Stimulated activated naive B cell treated with anti-CD40 and anti-IgM and Interleukin-4, amounts not matched to agents 10 μg/mL and 1 μg/mL and 100 μg/mL, for 72 hours (primary cell): ENCODE results near the gene KRT82.
A peak's percentile ranks its signal among the peaks of the same experiment; 100 is the strongest.
"Not testable (repeated sequence)": the region's sequence is repeated elsewhere in the genome, so short reads cannot be mapped to it uniquely, and the experiment has no call there.

Experiments
- ATAC-seq, 2 donors: fragments of 150-1000 bp; cut with Tn5 transposase; replicated peaks; 2 replicates each; pipeline ENCODE4 v1.10.0; 2021; ENCODE audit warnings: moderate library complexity in 1 of 2
- DNase-seq: peaks from one replicate; pipeline ENCODE4 v3.0.0; 2021
- H3K27ac Mint-ChIP-seq: one replicate; pipeline ENCODE4 v1.8.0; 2022; ENCODE audit warnings: mild to moderate bottlenecking, mixed read lengths
- H3K27me3 Mint-ChIP-seq, 2 donors: one replicate each; pipeline ENCODE4 v1.8.0; 2022; ENCODE audit warnings: mixed read lengths in 2 of 2
- H3K36me3 Mint-ChIP-seq, 2 donors: one replicate each; pipeline ENCODE4 v1.8.0; 2022; ENCODE audit warnings: mixed read lengths in 2 of 2, mild to moderate bottlenecking in 1 of 2
- H3K4me1 Mint-ChIP-seq, 2 donors: one replicate each; pipeline ENCODE4 v1.8.0; 2022; ENCODE audit warnings: mixed read lengths in 2 of 2, mild to moderate bottlenecking in 1 of 2
- H3K4me3 Mint-ChIP-seq, 2 donors: one replicate each; pipeline ENCODE4 v1.8.0; 2022; ENCODE audit warnings: mild to moderate bottlenecking in 2 of 2, mixed read lengths in 2 of 2, moderate library complexity in 1 of 2
- H3K9me3 Mint-ChIP-seq, 2 donors: one replicate each; pipeline ENCODE4 v1.8.0; 2022; ENCODE audit warnings: mixed read lengths in 2 of 2, mild to moderate bottlenecking in 1 of 2

KRT82 gene

DNA sequence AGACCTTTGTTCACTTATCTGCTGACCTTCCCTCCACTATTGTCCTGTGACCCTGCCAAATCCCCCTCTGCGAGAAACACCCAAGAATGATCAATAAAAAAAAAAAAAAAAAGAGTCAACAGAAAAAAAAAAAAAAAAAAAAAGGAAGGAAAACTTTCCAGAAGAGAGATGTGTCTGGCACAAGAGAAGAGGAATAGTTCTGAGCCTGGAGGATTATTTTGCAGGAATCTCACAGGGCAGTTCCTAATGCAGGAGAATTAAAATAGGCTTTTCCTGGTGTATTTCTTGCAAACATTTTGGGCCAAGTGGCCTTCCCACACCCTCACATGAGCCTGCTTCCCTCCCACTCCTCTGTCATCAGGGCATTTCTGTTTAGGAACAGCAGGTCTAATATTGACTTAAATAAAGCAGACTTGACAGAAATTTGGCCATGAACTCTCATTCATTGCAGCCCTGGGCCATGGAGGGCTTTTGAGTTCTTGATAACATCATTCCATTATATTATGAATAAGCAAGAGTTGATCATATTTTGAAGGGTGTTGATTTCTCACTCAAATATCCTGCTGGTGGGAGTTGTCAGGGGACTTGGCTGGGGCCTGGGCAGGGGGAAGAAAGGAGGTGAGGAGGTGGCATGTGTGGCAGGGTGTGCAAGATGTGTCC is 4.6 kb upstream of the KRT82 start:
- H3K36me3 Mint-ChIP-seq, DNase-seq, H3K9me3 Mint-ChIP-seq, H3K4me1 Mint-ChIP-seq, H3K4me3 Mint-ChIP-seq, ATAC-seq, H3K27ac Mint-ChIP-seq: not testable (repeated sequence)
- H3K27me3 Mint-ChIP-seq = peaks cover 9 to 17% of the 10 kb centered on the region in 2 donors

DNA sequence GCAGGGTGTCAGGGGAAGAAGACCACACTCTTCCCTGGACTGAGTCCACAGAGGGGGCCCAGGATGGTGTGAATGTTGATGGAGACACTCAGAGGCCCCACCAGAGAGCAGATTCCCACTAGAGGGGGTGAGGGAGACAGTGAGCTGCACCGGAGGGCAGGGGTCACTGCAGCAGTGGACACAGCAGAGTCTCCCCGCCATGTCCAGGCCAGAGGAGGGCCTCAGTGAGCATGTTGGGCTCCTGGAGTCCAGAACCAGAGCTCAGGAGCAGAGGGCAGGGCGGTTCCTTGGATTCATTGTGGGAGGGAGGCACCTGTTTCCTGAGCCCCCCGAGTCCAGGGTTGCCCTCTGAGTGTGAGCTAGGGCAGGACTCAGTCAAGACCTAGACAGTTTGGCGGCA is 1.8 kb upstream of the KRT82 start:
- Mint-ChIP-seq H3K27me3 (peaks cover 0 to 13% of the 10 kb centered on the region in 2 donors), H3K27ac (no peak overlapping the region), H3K36me3 (peaks cover 0 to 4% of the 10 kb centered on the region in 2 donors), H3K4me3 (no peak overlapping the region), H3K4me1 (peaks cover 0 to 2% of the 10 kb centered on the region in 2 donors), H3K9me3 (no peaks in the 10 kb centered on the region)
- DNase-seq (no peak), ATAC-seq (no peak)

DNA sequence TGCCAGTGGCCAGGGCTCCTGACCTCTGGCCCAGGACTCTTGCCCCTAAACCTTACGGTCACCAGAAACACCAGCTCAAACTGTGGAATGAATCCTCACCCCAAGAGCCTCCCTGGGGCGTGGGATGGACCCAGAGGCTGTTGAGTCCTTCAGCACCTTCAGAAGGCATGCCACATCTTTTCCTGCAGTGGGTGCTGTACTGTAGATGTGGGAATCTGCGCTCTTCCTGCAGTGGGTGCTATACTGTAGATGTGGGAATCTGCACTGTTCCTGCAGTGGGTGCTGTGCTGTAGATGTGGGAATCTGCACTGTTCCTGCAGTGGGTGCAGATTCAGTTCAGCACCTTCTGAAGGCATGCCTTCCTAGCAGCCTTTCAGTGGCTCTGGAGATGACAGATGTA is 1.2 kb downstream of the KRT82 start:
- ATAC-seq (no peak), DNase-seq (no peak)
- H3K27me3 Mint-ChIP-seq = peaks cover 10 to 19% of the 10 kb centered on the region in 2 donors
- peaks cover 0 to 2% of the 10 kb centered on the region in 2 donors for H3K4me1 Mint-ChIP-seq
- no peak overlapping the region for H3K27ac Mint-ChIP-seq
- H3K9me3 Mint-ChIP-seq = no peaks in the 10 kb centered on the region
- no peak overlapping the region for H3K4me3 Mint-ChIP-seq
- peaks cover 0 to 4% of the 10 kb centered on the region in 2 donors for H3K36me3 Mint-ChIP-seq

DNA sequence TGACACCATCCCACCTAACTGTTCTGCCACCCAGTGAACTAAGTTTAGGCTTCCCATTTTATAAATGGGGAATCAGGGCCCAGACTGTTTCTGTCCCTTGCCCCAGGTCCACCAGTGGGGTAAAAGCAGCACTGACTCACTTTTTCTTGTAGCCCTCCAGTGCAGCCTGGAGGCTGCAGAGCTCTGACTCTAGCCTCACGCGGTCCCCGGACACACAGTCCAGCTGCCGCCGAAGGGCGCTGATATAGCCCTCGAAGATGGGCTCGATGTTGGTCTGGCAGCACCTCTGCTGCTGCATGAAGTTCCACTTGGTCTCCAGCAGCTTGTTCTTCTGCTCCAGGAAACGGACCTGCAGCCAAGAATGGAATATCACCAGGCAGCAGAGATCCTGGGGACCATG is 2.6 kb downstream of the KRT82 start:
- DNase-seq (no peak), ATAC-seq (no peak)
- H3K27me3 Mint-ChIP-seq = peaks cover 17 to 21% of the 10 kb centered on the region in 2 donors
- H3K27ac Mint-ChIP-seq = no peak overlapping the region
- H3K36me3 Mint-ChIP-seq = peaks cover 0 to 2% of the 10 kb centered on the region in 2 donors
- H3K4me3 Mint-ChIP-seq = no peak overlapping the region
- peaks cover 0 to under 1% of the 10 kb centered on the region in 2 donors for H3K4me1 Mint-ChIP-seq
- H3K9me3 Mint-ChIP-seq = no peaks in the 10 kb centered on the region

DNA sequence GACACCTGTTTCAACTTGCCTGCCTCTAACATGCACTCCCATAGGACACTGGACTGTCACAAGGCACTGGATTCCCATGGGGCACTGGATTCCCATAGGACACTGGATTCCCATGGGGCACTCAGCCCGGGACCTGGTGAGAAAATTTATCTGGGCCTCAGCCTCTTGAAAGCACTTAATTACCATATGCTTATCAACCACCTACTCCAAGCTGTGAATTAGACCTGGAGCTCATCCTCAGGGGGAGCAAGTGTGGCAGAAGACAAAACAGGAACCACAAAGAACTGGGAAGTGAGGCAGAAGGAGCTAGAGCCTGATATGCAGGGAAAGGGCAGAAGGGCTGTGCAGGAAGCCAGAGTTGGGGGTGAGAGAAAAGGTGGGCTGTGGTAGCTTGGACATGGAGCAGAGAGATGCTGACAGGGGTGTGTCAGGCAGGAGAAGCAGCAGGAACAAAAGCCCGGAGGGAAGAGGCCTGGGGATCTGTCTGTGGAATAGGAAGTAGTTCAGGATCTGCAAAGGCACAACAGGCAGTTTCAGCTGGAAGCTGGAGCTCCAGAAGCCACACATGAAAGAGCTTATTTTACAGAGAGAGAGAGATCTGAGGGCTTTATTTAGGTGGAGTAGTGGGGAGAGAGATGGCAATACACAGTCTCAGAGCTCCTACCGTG is 3.1 kb downstream of the KRT82 start:
- H3K4me3 Mint-ChIP-seq = no peak overlapping the region
- no peaks in the 10 kb centered on the region for H3K4me1 Mint-ChIP-seq
- H3K36me3 Mint-ChIP-seq = no peaks in the 10 kb centered on the region
- DNase-seq (no peak), ATAC-seq (no peak)
- H3K9me3 Mint-ChIP-seq = no peaks in the 10 kb centered on the region
- no peak overlapping the region for H3K27ac Mint-ChIP-seq
- peaks cover 17 to 18% of the 10 kb centered on the region in 2 donors for H3K27me3 Mint-ChIP-seq

DNA sequence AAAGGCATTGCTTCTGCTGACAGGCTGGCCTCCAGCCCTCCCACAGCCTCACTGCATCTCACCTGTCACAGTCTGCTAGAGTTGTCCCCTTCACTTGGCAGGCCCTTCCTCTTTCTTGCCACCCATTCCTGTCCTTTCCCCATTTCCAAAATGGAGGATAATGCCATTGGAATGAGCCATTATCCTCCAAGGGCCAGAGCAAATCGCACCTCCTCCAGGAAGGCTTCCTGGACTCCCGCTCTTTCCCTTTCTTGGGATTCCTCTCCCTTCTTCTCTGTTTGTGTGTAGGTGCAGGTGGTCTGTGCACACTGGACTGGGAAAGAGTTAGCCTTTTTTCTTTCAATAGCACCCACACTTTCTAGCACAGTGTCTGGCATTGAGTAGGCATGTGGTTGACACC is 3.8 kb downstream of the KRT82 start:
- Mint-ChIP-seq H3K9me3 (no peaks in the 10 kb centered on the region), H3K4me1 (no peaks in the 10 kb centered on the region), H3K4me3 (no peak overlapping the region), H3K27me3 (peaks cover 17 to 19% of the 10 kb centered on the region in 2 donors), H3K27ac (no peak overlapping the region), H3K36me3 (no peaks in the 10 kb centered on the region)
- DNase-seq (no peak), ATAC-seq (no peak)

DNA sequence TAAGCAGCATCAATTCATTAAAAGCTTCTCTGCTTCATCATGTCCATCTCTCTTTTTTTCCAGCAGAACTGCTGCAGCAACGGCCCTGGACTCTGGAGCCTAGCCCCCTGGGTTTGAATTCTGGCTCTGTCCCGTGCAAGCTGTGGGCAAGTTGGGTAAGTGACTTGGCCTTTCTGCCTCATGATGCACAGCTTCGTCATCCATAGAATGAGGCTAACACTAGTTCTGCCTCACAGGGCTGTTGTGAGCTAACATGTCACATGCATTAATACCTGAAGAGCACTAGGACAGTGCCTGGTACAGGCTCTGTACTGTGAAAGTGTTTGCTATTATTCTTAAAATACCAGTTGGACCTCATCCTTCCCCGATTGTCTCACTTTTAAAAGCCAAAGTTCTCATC is 4.2 kb downstream of the KRT82 start:
- H3K36me3 Mint-ChIP-seq = no peaks in the 10 kb centered on the region
- DNase-seq (no peak), ATAC-seq (no peak)
- no peak overlapping the region for H3K27ac Mint-ChIP-seq
- no peak overlapping the region for H3K4me3 Mint-ChIP-seq
- H3K9me3 Mint-ChIP-seq = no peaks in the 10 kb centered on the region
- peaks cover 17 to 23% of the 10 kb centered on the region in 2 donors for H3K27me3 Mint-ChIP-seq
- H3K4me1 Mint-ChIP-seq = no peaks in the 10 kb centered on the region

DNA sequence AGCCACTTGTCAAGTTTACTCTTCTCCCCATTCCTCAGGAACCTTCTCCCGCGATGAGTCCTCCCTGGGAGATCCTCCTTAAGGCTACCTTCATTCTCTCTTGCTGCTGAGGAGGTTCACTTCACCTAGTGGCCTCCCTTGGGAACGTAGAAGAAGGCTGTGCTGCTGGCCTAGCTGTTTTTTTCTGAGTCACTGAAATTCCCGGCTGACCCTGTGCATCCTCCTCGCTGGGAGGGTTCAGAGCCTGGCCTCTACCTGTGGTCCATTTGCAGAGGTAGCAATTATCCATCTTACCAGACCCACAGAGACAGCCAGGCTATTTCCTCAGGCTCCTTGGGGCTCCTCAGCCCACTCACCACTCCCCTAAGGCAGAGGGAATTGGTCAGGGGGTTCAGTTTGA is 4.6 kb downstream of the KRT82 start:
- no peaks in the 10 kb centered on the region for H3K4me1 Mint-ChIP-seq
- no peak for DNase-seq
- no peak overlapping the region for H3K27ac Mint-ChIP-seq
- H3K27me3 Mint-ChIP-seq = peaks cover 17 to 25% of the 10 kb centered on the region in 2 donors
- no peak overlapping the region for H3K4me3 Mint-ChIP-seq
- H3K9me3 Mint-ChIP-seq = no peaks in the 10 kb centered on the region
- no peak for ATAC-seq
- no peaks in the 10 kb centered on the region for H3K36me3 Mint-ChIP-seq

DNA sequence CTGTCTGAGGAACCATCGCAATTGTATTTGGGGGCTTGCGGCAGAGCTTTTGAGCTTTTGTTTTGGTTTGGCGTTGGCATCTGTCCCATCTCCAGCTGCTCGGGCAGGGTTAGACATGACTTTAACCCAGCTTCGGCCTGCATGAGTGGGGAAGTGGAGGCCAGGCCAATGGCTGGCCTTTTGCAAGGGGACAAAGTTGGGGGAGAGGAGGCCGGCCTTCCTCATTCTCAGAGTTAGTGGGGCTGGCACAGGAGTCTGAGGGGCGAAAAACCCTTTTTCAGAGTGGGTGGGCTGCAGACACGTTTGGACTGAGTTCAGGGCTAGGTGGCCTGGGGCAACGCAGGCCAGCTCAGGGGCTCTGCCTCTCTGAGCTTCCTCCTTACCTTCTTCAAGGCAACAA is 5.2 kb downstream of the KRT82 start:
- DNase-seq (no peak), ATAC-seq (no peak)
- peaks cover 22 to 25% of the 10 kb centered on the region in 2 donors for H3K27me3 Mint-ChIP-seq
- no peaks in the 10 kb centered on the region for H3K9me3 Mint-ChIP-seq
- no peak overlapping the region for H3K27ac Mint-ChIP-seq
- no peaks in the 10 kb centered on the region for H3K36me3 Mint-ChIP-seq
- H3K4me1 Mint-ChIP-seq = no peaks in the 10 kb centered on the region
- no peak overlapping the region for H3K4me3 Mint-ChIP-seq

DNA sequence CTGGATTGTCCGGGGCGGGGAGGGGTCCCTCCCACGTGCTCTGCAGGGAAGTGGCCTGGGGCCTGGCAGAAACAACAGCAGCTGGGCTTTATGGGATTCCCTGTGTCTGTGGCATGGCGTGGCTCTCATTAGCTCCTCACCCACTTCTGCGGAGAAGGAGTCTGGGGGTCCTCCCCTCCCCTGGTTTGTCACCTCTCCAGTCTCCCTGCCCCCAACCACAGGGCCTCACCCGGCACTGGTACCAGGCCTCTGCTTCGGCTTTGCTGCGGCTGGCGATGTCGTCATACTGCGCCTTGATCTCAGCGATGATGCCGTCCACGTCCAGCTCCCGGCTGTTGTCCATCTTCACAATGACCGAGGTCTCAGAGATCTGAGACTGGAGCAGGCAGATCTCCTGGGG is 6.4 kb downstream of the KRT82 start:
- Mint-ChIP-seq H3K4me1 (no peaks in the 10 kb centered on the region), H3K4me3 (no peak overlapping the region), H3K27me3 (peaks cover 27 to 30% of the 10 kb centered on the region in 2 donors)

DNA sequence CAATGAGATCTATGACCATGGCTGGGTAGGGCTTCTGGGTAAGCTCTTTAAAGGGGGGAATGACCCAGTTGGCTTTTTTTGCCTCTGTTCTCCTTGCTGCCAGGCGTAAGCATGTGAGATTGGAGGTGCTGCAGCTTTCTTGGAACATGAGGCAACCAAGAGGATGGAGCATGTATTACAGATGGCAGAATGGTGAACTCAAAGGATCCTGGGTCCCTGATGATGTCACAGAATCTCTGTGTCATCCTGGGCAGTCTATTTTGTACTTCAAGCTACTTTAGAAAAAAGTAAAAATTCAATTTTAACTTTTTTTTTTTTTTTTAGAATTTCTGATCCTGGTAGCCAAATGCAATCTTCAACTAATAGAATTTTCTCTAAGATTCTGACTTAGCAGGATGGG is 8.0 kb downstream of the KRT82 start:
- Mint-ChIP-seq H3K27ac (no peak overlapping the region), H3K4me3 (no peak overlapping the region)

More for the DNA sequence above, 6.4 kb downstream of the KRT82 start:
- DNase-seq (no peak), ATAC-seq (no peak)
- Mint-ChIP-seq H3K27ac (no peak overlapping the region), H3K9me3 (no peaks in the 10 kb centered on the region), H3K36me3 (no peaks in the 10 kb centered on the region)

DNA sequence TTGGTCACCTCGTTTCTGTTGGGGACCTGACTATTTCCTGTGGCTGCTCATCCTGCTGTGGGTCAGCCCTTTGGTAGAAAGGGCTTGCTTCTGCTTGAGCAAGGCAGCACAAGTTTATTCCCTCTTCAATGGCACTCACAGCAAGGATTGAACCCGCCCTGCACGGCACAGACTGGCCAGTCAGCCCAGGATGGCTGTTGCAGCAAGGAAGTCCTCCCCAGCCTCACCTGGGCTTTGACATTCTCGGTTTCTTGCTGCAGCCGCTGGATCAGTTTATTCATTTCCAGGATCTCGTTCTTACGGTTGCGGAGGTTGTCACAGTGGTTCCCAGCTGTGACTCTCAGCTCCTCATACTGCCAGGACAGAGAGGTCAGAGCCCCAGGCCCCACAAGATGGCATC is 9.5 kb downstream of the KRT82 start:
- Mint-ChIP-seq H3K4me3 (no peak overlapping the region), H3K27me3 (peaks cover 23 to 36% of the 10 kb centered on the region in 2 donors), H3K36me3 (no peaks in the 10 kb centered on the region), H3K4me1 (no peaks in the 10 kb centered on the region), H3K9me3 (no peaks in the 10 kb centered on the region), H3K27ac (no peak overlapping the region)
- no peak for DNase-seq
- ATAC-seq = no peak

More for the DNA sequence above, 8.0 kb downstream of the KRT82 start:
- no peak for ATAC-seq
- Mint-ChIP-seq H3K36me3 (no peaks in the 10 kb centered on the region), H3K27me3 (peaks cover 31 to 32% of the 10 kb centered on the region in 2 donors), H3K9me3 (no peaks in the 10 kb centered on the region), H3K4me1 (no peaks in the 10 kb centered on the region)
- no peak for DNase-seq

DNA sequence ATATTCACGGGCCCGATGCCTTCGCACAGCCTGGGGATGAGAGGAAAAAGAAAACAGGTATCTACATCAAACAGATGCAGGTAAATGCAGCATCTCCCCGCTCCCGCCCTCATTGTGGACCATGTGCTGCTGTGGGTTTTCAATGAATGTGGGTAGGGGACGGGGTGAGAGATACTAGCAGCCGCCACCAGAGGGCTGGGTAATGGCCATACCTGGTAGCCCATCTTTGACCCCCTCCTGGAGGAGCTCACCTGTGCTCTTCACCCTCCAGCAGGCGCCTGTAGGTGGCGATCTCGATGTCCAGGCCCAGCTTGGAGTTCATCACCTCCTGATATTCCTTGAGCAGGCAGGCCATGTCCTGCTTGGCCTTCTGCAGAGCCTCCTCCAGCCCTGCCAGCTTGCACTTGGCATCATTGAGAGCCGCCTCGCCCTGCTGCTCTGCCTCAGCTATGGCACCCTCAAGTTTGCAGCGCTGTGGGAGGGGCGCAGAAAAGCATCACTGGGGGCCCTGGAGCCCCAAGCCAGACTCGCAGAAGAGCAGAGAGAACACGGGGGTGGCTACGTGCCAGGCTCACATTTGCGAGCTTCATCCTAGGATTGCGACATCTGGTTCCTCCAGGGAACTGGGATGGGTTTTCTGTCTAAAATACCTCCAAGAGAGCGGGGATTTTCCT is 10.2 kb downstream of the KRT82 start:
- Mint-ChIP-seq H3K9me3 (no peaks in the 10 kb centered on the region), H3K4me1 (no peaks in the 10 kb centered on the region)
- DNase-seq = no peak

DNA sequence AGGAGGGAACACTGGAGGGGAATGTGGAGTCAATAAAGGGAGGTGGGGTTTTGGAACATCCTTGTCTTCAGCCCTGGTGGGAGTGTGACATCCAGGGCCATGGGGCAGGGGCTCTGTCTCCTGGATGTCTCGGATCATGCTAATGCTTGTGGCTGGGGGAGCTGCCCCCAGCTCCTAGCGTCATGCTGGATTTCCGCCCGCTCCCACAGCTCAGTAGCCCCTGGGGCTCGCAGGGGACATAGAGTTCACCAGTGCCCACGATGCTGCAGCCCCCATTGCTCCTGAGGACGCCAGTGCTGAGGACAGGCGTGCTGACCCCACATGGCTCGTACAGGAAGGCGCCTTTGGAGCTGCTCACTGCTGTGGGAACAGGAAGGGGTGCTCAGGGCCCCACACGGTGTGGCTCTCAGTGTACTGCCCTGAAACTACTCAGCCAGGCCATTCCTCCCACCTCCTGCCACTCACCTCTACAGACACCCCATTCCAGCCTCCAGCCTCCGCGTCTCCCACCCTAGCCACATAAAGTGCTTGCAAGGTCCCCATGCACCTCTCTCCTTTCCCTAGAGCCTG is 11.2 kb downstream of the KRT82 start:
- Mint-ChIP-seq H3K9me3 (no peaks in the 10 kb centered on the region), H3K27me3 (peaks cover 23 to 26% of the 10 kb centered on the region in 2 donors), H3K4me1 (no peaks in the 10 kb centered on the region), H3K27ac (no peak overlapping the region), H3K4me3 (no peak overlapping the region), H3K36me3 (no peaks in the 10 kb centered on the region)
- DNase-seq = no peak
- no peak for ATAC-seq

More for the DNA sequence above, 10.2 kb downstream of the KRT82 start:
- H3K27me3 Mint-ChIP-seq = peaks cover 23 to 36% of the 10 kb centered on the region in 2 donors
- no peaks in the 10 kb centered on the region for H3K36me3 Mint-ChIP-seq
- H3K27ac Mint-ChIP-seq = no peak overlapping the region
- ATAC-seq = peak in 1 of 2 donors; percentile 38
- no peak overlapping the region for H3K4me3 Mint-ChIP-seq
